GM12801 (cell line): Measurements from ENCODE around the gene PCDHGB6.

Experiments
- CTCF ChIP-seq: IDR thresholded peaks from one replicate; pipeline ENCODE4 v1.5.1; 2011; ENCODE audit warnings: control low read depth; ENCODE audit not compliant: insufficient read length; ENCODE audit errors: extremely low read depth

The PCDHGB6 gene

GRCh38 chr5:141369994-141370848, 37.6 kb upstream of the PCDHGB6 start, which contains the start of gene PCDHGB3:
TSS of gene PCDHGB3 (plus strand) at chr5:141370242. CDS start at chr5:141370395, 153 bp downstream.
- no peak for TF ChIP-seq CTCF

- TF ChIP-seq CTCF, result no peak
Measured at GRCh38 chr5:141371572-141372475, 36.0 kb upstream of the PCDHGB6 start.

GRCh38 chr5:141373673-141374317, 34.0 kb upstream of the PCDHGB6 start, which contains the start of gene PCDHGA6:
TSS of gene PCDHGA6 (plus strand) at chr5:141373891. CDS start at chr5:141374084, 193 bp downstream.
- no peak for TF ChIP-seq CTCF

- TF ChIP-seq CTCF, result no peak
Measured at GRCh38 chr5:141374627-141375026, 33.2 kb upstream of the PCDHGB6 start.

- no peak for TF ChIP-seq CTCF
Measured at GRCh38 chr5:141382469-141383294, 25.1 kb upstream of the PCDHGB6 start, which contains the start of gene PCDHGA7. TSS of gene PCDHGA7 (plus strand) at chr5:141382742. CDS start at chr5:141382900, 158 bp downstream.

- no peak for TF ChIP-seq CTCF
Measured at GRCh38 chr5:141383345-141383744, 24.5 kb upstream of the PCDHGB6 start.
